GM21360 (cell line): ENCODE data around the gene EPB41L4B.
"Not testable (repeated sequence)": the region's sequence is repeated elsewhere in the genome, so short reads cannot be mapped to it uniquely, and the experiment has no call there.

Experiments
- ATAC-seq: cut with Tn5 transposase; IDR thresholded peaks from one replicate; pipeline ENCODE4 v1.9.1; 2021; ENCODE audit warnings: mild to moderate bottlenecking, moderate library complexity; ENCODE audit not compliant: unreplicated experiment

Gene EPB41L4B

GRCh38 chr9:109247228-109247627 is 73.6 kb downstream of the EPB41L4B start:
- ATAC-seq = no peak

- ATAC-seq = no peak
Measured at GRCh38 chr9:109246533-109246932, 74.3 kb downstream of the EPB41L4B start.

- no peak for ATAC-seq
Measured at GRCh38 chr9:109245310-109245897, 75.5 kb downstream of the EPB41L4B start.

GRCh38 chr9:109244179-109245132 is 76.4 kb downstream of the EPB41L4B start:
- peak; percentile 80 for ATAC-seq

- no peak for ATAC-seq
Measured at GRCh38 chr9:109242741-109243140, 78.1 kb downstream of the EPB41L4B start.

GRCh38 chr9:109242014-109242413 is 78.8 kb downstream of the EPB41L4B start:
- no peak for ATAC-seq

- ATAC-seq = no peak
Measured at GRCh38 chr9:109241207-109241606, 79.7 kb downstream of the EPB41L4B start.

- no peak for ATAC-seq
Measured at GRCh38 chr9:109239240-109239639, 81.6 kb downstream of the EPB41L4B start.

- ATAC-seq = no peak
Measured at GRCh38 chr9:109238655-109239054, 82.2 kb downstream of the EPB41L4B start.

- ATAC-seq = no peak
Measured at GRCh38 chr9:109238125-109238524, 82.7 kb downstream of the EPB41L4B start.

- ATAC-seq = no peak
Measured at GRCh38 chr9:109232449-109233237, 88.2 kb downstream of the EPB41L4B start.

- no peak for ATAC-seq
Measured at GRCh38 chr9:109231593-109231992, 89.3 kb downstream of the EPB41L4B start.

- ATAC-seq = no peak
Measured at GRCh38 chr9:109230277-109230676, 90.6 kb downstream of the EPB41L4B start.

- ATAC-seq = no peak
Measured at GRCh38 chr9:109229682-109230081, 91.2 kb downstream of the EPB41L4B start.

GRCh38 chr9:109228093-109228642 is 92.7 kb downstream of the EPB41L4B start:
- no peak for ATAC-seq

- ATAC-seq = no peak
Measured at GRCh38 chr9:109225629-109226028, 95.2 kb downstream of the EPB41L4B start.

- ATAC-seq = no peak
Measured at GRCh38 chr9:109224751-109225150, 96.1 kb downstream of the EPB41L4B start.

GRCh38 chr9:109218242-109218641 is 102.6 kb downstream of the EPB41L4B start:
- not testable (repeated sequence) for ATAC-seq

- ATAC-seq = no peak
Measured at GRCh38 chr9:109214414-109214813, 106.4 kb downstream of the EPB41L4B start.

GRCh38 chr9:109213285-109214121 is 107.4 kb downstream of the EPB41L4B start:
- ATAC-seq = no peak
